Motor neuron (in vitro differentiated cells): ENCODE measurements around the gene PARD3. TPM values are rescaled to one million over a fixed set of nuclear protein-coding genes. Genes with fewer than 3 reads are reported as not detected.
A peak's percentile ranks its signal among the peaks of the same experiment; 100 is the strongest.

Experiments
- ATAC-seq, 8 experiments: fragments of 200-7000 bp; cut with Tn5 transposase; replicated peaks in 6 of 8; 2 replicates each; pipeline ENCODE4 v1.8.0; 2021; ENCODE audit warnings: mild to moderate bottlenecking in 8 of 8, moderate library complexity in 8 of 8
- H3K27ac ChIP-seq, 2 donors: fragments of 250-450 bp; sonication (Bioruptor Pico); 2 replicates each; pipeline ENCODE4 v1.9.0; 2021; ENCODE audit warnings: antibody characterized with exemption in 2 of 2, mild to moderate bottlenecking in 2 of 2, moderate library complexity in 1 of 2
- H3K4me1 ChIP-seq, 2 donors: fragments of 250-450 bp; sonication (Bioruptor Pico); replicated peaks in 1 of 2; 2 replicates each; pipeline ENCODE4 v1.6.1; 2021; ENCODE audit warnings: antibody characterized with exemption in 2 of 2, mild to moderate bottlenecking in 2 of 2, moderate library complexity in 1 of 2
- H3K4me3 ChIP-seq, 5 donors: fragments of 250-450 bp; sonication (Bioruptor Pico); 2 replicates each; pipeline ENCODE4 v1.9.0; 2021; ENCODE audit warnings: antibody characterized with exemption in 5 of 5, mild to moderate bottlenecking in 5 of 5, moderate library complexity in 4 of 5
- WGBS, 10 experiments: fragments of 450-650 bp; shearing (Covaris generic); methylation state at CpG; one replicate each; pipeline ENCODE4 v1.0.0; 2022; 5-methylcytosine and 5-hydroxymethylcytosine counted together
- in situ Hi-C, 9 experiments: fragments of 400-800 bp; cut with MboI; loops; one replicate each; pipeline ENCODE4 v1.15.0; 2021; ENCODE audit warnings: low sequenced_read_pairs in 9 of 9, low pct_unique_long_range_greater_than_20kb in 2 of 9; ENCODE audit not compliant: unreplicated experiment in 9 of 9
- total RNA-seq, 8 experiments: library from RNA; unstranded; fragments of 300-600 nt; gene quantifications; 2 replicates each; pipeline versions ENCODE4 v1.2.3 to v1.2.4, GENCODE V29; 2022

The PARD3 gene
- total RNA-seq, 8 experiments from 2014 or later = 21.5 to 154 (median 34.0) TPM

DNA sequence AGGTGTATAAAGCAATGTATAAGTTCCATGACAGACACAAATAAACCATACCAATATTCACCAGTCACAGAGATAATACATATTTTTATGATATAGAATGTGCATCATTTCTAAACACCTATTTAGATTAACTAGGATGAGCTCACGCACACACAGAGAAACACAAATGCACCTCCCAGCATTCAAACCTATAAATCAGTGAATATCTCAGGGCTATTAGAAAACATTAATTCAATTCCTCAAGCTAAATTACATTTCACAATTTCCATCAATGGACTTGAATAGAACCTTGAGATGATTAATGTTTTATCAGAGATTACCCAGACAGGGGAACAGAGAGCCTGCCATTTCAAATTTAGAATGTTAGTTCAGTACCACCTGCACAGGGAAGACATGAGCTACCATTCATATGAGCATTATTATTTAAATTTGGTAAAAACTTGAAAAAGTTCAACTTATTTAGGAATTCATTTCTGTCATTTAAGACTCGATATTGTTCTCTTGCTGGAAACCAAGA is 221.7 kb downstream of the PARD3 start:
- 64 to 100% (median 86%) methylated on average over 1 to 2 of the region's 2 CpGs; no CpG with 5 or more reads in 1 of the 10 experiments for WGBS, 10 experiments
- peak in 5 of 8 experiments; percentile 74 to 85 (median 83) for ATAC-seq

DNA sequence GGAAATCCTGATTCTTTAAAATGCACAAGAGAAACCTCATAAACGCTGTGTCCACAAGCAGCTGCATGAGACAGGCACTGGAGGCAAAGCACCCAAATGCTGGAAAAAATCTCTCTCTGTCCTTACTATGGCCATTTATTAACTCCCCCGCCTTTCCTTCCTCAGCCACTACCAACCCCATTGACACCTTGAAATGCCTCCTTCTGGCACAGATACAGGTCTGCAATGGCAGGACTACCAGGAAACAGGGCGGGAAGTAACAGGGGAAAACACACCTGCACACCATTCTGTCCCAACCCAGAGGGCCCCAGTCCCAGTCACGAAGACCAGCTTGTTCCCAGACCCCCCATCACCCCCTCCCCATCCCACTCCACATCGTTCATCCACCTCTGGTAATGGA is 224.3 kb downstream of the PARD3 start:
- ATAC-seq = no peak
- H3K4me3 ChIP-seq = no peak overlapping the region
- H3K4me1 ChIP-seq = peaks cover 3 to 27% of the 10 kb centered on the region in 2 donors
- in situ Hi-C loops = no loop called here
- 71 to 100% (median 100%) methylated on average over 1 to 4 of the region's 5 CpGs; no CpG with 5 or more reads in 2 of the 10 experiments for WGBS, 10 experiments
- H3K27ac ChIP-seq = no peak overlapping the region

More for the DNA sequence above, 221.7 kb downstream of the PARD3 start:
- no peak overlapping the region for H3K4me3 ChIP-seq
- peaks cover 3 to 31% of the 10 kb centered on the region in 2 donors for H3K4me1 ChIP-seq
- in situ Hi-C loops = no loop called here
- no peak overlapping the region for H3K27ac ChIP-seq

DNA sequence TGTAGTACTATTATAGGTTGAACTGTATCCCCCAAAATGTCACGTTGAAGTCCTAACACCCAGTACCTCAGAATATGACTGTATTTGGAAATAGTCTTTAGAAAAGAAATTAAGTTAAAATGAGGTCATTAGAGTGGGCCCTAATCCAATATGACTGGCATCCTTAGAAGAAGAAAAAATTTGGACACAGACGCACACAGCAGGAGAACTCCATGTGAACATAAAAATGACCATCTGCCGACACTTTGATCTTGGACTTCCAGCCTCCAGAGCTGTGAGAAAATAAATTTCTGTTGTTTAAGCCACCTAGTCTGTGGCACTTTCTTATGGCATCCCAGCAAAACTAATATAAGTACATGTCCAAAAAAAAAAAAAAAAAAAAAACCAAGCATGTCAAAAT is 225.8 kb downstream of the PARD3 start:
- ATAC-seq = no peak
- in situ Hi-C loops = no loop called here
- Histone ChIP-seq H3K27ac (no peak overlapping the region), H3K4me1 (peaks cover 3 to 25% of the 10 kb centered on the region in 2 donors), H3K4me3 (no peak overlapping the region)
- WGBS, 10 experiments = 49 to 100% (median 89%) methylated on average over 1 to 3 of the region's 3 CpGs

DNA sequence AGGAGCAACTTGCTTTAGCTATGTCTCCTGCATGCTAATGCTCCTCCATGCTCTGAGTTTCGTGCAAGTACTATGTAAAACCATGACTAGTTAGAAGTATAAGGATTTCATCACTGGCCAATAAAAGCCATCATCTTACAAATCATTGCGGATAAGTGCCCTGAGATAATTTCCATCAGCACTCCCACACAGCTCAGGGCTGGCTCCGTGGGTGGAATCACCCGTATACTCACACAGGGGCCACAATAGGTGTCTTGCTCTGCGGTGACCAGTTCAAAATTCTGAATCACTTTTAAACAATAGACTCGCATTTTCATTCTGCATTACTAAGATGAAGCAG is 227.4 kb downstream of the PARD3 start:
- ATAC-seq = peak in 3 of 8 experiments; percentile 58 to 70 (median 63)
- no peak overlapping the region for H3K27ac ChIP-seq
- H3K4me3 ChIP-seq = no peak overlapping the region
- WGBS, 10 experiments = 42 to 100% (median 79%) methylated on average over 1 to 5 of the region's 6 CpGs; no CpG with 5 or more reads in 3 of the 10 experiments
- peaks cover 10 to 17% of the 10 kb centered on the region in 2 donors for H3K4me1 ChIP-seq
- in situ Hi-C loops = no loop called here

DNA sequence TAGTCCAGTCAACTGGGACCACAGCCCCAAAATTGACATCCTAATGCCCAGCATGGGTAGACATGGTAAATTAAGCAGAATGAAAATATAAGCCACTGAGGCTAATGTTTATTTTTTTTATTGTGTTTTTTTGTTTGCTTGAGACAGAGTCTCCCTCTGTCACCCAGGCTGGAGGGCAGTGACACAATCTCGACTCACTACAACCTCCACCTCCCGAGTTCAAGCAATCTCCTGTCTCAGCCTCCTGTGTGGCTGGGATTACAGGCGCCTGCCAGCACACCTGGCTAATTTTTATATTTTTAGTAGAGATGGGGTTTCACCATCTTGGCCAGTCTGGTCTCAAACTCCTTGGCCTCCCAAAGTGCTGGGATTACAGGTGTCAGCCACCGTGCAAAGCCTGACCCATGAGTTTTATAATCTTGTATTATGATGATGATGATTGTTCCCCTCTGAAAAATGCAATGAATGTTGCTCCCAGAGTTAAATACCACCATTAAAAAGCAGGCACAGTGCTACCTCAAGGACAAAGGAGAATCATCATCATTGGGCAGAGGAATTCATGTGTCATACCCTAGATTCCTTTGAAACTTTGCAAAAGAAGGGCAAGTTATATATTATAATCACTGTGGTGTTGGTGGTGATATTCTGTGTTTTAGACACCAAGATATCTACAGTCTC is 228.0 kb downstream of the PARD3 start:
- no peak for ATAC-seq
- in situ Hi-C loops = no loop called here
- H3K4me1 ChIP-seq = peaks cover 10 to 17% of the 10 kb centered on the region in 2 donors
- H3K4me3 ChIP-seq = no peak overlapping the region
- no peak overlapping the region for H3K27ac ChIP-seq
- 90 to 100% (median 100%) methylated on average over 1 to 4 of the region's 4 CpGs; no CpG with 5 or more reads in 2 of the 10 experiments for WGBS, 10 experiments

DNA sequence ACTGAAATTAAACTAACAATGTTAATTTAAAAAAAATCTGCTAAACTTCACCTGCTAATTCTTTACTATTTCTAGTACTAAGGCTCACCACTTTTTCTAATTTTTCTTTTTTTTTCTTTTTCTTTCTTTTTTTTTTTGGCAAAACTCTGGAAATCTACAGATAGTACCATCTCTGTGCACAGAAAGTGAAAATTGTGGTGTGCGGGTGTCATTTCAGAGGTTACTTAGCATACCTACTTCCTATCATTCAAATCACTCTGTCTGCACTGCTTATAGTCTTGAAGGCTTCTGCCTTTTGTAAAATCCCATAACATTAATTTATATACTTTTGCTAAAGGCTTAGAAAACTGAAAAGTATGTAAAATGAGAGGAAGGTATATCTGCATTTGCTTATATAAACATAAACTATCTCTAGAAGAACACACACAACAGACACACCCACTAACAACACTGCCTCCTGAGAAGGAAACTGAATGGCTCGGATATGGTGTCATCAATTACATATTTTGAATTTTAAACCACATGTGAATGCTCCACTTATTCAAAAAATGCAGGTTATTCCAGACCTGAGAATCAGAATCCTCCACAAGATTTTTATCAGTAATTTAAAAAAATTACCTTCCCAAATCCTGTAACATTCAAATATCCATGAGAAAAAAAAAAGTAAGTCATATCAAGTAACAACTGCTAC is 229.5 kb downstream of the PARD3 start:
- no peak overlapping the region for H3K4me3 ChIP-seq
- 32 to 100% (median 100%) methylated on average over 1 to 2 of the region's 2 CpGs; no CpG with 5 or more reads in 1 of the 10 experiments for WGBS, 10 experiments
- no peak overlapping the region for H3K27ac ChIP-seq
- in situ Hi-C loops = no loop called here
- H3K4me1 ChIP-seq = peaks cover 14 to 15% of the 10 kb centered on the region in 2 donors
- peak in 3 of 8 experiments; percentile 69 to 84 (median 79) for ATAC-seq

DNA sequence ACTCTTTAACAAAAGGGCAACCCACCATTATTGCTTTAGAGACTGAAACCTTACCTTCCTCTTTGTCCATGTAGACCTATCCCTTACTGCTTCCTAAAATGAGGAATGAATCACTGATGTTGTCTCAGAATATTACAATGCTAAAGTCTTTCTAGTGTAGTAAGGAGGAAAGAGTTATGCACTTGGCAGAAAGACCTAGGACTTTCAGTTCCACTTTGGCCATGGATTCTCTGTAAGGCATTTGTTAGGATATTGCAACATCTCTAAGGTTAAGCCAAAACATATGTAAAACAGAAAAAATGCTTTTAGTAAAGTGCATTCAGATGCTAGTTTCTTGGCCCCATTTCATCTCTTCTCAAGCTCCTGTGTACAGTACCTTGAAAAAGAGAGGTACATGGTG is 230.9 kb downstream of the PARD3 start:
- no peak overlapping the region for H3K4me3 ChIP-seq
- ATAC-seq = peak in 2 of 8 experiments; percentile 71 to 78
- no peak overlapping the region for H3K27ac ChIP-seq
- peaks cover 10 to 14% of the 10 kb centered on the region in 2 donors for H3K4me1 ChIP-seq
- in situ Hi-C loops = no loop called here

DNA sequence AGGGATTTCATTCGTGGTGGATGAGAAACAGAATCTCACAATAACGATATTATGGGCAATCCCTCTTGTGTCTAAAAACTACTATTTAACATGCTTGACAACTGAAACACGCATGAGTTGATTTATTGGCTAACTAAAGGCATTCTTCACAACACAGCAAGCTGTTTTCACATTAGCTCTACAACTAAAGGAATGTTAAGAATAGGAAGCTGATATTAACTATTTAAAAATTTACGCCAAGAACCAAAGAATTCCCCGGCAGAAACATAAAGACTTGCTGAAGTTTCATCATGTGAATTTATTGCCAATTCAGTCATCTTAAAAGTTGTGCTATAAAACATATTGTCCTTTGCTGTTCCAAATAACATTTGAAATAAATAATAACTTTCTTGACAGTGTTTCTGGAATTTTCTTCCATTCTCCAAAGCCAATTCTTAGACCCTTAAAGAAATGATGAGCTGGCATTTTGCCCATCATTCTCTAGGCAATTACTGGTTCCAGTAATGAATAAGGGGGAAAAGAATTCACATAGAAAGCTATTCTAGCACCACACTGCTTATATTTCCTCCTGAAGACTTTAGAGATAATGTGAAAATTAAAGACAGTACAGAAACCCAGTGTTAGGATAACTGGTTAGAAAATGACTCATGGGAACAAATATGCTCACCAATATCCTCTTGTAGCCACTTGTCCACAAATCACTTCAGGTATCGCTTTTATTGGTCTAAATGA is 233.1 kb downstream of the PARD3 start:
- Histone ChIP-seq H3K4me1 (peaks cover 15 to 19% of the 10 kb centered on the region in 2 donors), H3K4me3 (no peak overlapping the region), H3K27ac (no peak overlapping the region)
- 36 to 93% (median 64%) methylated on average over 2 to 6 of the region's 6 CpGs for WGBS, 10 experiments
- peak in 5 of 8 experiments; percentile 16 to 48 (median 32) for ATAC-seq
- in situ Hi-C loops = no loop called here

DNA sequence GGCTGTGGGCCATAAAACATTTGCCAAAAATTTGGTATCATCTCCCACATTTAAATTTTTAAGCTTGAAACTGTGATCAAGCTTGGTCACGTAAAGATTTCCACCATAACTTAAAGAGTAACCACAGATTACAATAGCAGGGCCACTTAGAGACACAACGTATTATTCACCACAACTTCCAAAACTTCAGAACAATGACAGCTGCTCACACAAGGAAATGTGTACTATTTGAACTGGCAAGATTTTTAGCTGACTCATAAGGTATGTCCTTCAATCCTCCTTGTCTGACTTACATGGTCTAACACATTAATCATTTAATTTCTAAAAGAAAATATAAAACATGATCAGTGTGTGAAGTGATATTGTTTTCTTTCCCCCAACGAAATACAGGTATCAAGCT is 234.5 kb downstream of the PARD3 start:
- 40 to 100% (median 88%) methylated on average over 1 to 3 of the region's 3 CpGs for WGBS, 10 experiments
- Histone ChIP-seq H3K4me1 (peaks cover 26 to 33% of the 10 kb centered on the region in 2 donors), H3K4me3 (no peak overlapping the region), H3K27ac (no peak overlapping the region)
- in situ Hi-C loops = no loop called here
- ATAC-seq = no peak

DNA sequence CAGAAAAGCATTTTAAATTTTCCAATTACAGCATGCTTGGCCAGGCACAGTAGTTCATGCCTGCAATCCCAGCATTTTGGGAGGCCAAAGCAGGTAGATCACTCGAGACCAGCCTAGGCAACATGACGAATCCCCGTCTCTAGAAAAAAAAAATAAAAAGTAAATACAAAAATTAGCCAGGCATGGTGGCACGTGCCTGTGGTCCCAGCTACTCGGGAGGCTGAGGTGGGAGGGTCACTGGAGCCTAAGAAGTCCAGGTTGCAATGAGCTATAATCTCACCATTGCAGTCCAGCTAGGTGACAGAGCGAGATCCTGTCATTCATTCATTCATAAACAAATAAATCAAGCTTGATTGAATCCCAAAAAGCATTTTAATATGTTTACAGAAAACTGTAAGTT is 234.9 kb downstream of the PARD3 start:
- WGBS, 10 experiments = 80 to 100% (median 95%) methylated on average over 2 to 6 of the region's 6 CpGs; no CpG with 5 or more reads in 1 of the 10 experiments
- Histone ChIP-seq H3K27ac (no peak overlapping the region), H3K4me1 (peaks cover 26 to 34% of the 10 kb centered on the region in 2 donors), H3K4me3 (no peak overlapping the region)
- no peak for ATAC-seq
- in situ Hi-C loops = no loop called here

DNA sequence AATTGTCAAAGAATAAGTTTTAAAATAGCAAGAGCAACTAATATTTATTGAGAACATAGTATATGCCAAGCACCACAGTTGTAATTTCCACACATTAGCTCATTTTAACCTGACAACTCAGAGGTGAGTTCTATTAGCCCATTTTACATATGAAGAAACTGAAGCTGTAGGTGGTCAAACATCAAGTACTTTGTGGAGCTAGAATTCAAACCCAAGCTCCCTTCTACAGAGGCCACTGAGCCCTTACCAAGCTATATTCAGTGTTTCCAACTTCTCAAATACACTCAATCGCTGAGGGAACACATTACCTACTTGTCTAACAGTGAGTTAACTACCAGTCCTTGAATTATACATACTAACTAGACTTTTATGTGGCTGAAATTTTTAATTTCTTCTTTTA is 236.6 kb downstream of the PARD3 start:
- 80 to 100% (median 100%) methylated on average over 1 of the region's 1 CpG; no CpG with 5 or more reads in 4 of the 10 experiments for WGBS, 10 experiments
- Histone ChIP-seq H3K27ac (no peak overlapping the region), H3K4me1 (peaks cover 26 to 27% of the 10 kb centered on the region in 2 donors), H3K4me3 (no peak overlapping the region)
- no peak for ATAC-seq
- in situ Hi-C loops = no loop called here

DNA sequence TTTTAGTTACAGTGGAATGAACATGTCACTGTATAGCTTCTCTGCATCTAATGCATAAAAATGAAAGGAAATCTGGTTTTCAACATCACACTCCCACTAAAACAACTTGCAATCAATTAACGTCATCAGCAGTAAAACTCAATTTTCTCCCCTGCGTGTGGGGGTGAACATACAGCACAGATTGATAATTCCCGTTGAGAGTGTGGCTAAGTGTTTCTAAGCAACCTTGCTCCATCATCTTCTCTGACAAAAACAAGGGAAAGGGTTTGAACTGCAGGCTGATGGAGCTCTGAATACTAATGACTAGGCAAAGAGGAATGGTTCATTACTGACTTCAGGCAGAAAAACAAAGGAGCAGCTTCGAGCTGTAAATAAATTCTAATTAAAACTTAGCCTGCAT is 238.3 kb downstream of the PARD3 start:
- ATAC-seq = peak in 6 of 8 experiments; percentile 65 to 87 (median 82)
- H3K4me1 ChIP-seq = peaks cover 18 to 25% of the 10 kb centered on the region in 2 donors
- no peak overlapping the region for H3K27ac ChIP-seq
- in situ Hi-C loops = no loop called here
- WGBS, 10 experiments = 7 to 88% (median 47%) methylated on average over 1 to 4 of the region's 4 CpGs; no CpG with 5 or more reads in 1 of the 10 experiments
- H3K4me3 ChIP-seq = no peak overlapping the region

DNA sequence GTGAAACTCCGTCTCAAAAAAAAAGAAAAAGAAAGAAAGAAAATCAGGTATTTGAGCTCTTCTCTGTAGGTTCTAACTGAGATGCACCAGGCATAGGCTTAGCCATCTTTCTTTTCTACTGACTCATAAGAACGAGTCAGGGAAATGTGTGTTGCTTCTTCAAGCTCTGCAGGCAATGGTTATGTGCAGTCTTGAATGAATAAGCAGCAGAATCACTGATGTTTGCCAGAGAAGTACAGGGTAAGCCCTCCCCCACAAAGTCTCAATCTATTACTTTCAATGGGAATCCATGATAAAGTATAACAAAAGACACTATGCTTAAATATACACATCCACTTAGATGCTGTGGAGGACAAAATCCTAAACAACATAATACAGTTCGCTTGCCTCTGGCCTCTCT is 239.2 kb downstream of the PARD3 start:
- in situ Hi-C loops = no loop called here
- 20 to 100% (median 75%) methylated on average over 1 to 3 of the region's 3 CpGs; no CpG with 5 or more reads in 2 of the 10 experiments for WGBS, 10 experiments
- Histone ChIP-seq H3K4me1 (peaks cover 17 to 20% of the 10 kb centered on the region in 2 donors), H3K27ac (no peak overlapping the region), H3K4me3 (no peak overlapping the region)
- peak in 2 of 8 experiments; percentile 28 to 36 for ATAC-seq
